HG02610 (cell line): ENCODE data around the gene MPHOSPH6.
"Not testable (repeated sequence)": the region's sequence is repeated elsewhere in the genome, so short reads cannot be mapped to it uniquely, and the experiment has no call there.

Experiments used
- ATAC-seq: cut with Tn5 transposase; IDR thresholded peaks from one replicate; pipeline ENCODE4 v1.9.1; 2021; ENCODE audit warnings: mild to moderate bottlenecking, moderate library complexity; ENCODE audit not compliant: unreplicated experiment

MPHOSPH6 gene

DNA sequence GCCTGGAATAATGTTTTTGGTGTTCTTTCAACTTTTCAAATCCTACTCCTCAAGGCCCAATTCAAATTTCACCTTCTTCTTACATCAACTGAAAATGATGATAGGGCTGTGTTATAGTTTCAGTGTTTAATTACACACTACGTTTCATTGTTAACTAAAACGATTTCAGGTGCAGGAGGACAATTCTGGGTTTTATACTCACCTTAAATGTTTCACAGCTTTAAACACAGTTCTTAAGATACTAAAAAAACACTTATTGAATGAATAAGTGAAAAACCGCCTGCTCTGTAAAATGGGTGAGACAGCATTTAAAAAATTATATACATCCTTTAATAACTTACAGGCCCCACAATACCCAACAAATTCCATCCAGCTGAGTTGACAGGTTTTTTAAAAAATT, 6.2 kb upstream of the MPHOSPH6 start:
- ATAC-seq, result no peak

DNA sequence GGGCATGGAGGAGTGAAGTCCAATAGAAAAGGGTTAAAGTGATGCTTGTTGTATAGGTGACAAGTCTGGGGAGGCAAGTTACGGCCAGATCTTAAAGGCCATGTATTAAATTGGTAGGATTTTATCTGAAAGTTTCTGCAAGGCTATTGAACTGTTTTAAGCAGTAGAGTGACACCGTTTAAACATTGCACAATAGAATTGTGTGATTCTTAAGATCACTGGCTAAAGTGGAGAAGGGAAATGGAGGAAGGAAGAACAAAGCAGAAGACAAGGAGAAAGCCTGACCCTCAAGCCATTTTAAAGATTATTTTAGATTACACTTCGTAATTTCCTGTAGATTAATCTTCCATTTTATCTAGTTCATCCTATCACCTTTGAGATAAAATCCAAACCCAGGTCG, 5.6 kb upstream of the MPHOSPH6 start:
- ATAC-seq, result no peak

GRCh38 chr16:82167670-82168069, 2.4 kb downstream of the MPHOSPH6 start:
- no peak for ATAC-seq

DNA sequence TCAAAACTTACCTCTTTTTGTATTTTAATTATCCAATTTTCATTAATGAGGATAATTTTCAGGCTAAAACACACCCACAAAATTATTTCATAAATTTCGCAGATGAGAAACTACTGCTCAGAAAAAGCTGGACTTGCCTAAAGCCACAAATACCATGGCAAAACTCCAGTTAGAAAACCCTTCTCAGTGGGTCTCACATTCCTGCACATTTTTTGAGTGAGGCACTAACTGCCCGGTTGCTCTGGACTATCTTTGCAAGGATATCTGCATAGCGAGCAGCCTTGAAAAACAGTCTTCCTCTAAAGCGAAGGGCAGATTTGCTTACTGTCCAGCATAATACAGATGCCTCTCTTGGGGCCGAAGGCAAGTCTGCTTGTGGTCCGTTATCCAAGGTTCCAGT, 9.8 kb downstream of the MPHOSPH6 start:
- ATAC-seq, result no peak

GRCh38 chr16:82157836-82158235, 12.2 kb downstream of the MPHOSPH6 start:
- ATAC-seq, result no peak

DNA sequence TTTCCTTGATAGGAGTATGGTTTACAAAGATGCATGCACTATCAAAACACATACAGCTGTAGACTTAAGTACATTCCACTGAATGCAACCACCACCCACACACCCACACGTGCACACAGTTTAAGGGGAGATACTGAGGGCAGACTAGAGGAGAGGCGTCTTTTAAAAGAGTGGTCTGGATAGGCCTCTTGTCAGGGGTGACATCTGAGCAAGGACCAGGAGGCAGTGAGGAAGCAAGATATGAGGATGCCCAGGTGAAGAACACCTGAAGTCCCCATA, 12.6 kb downstream of the MPHOSPH6 start:
- ATAC-seq, result no peak

DNA sequence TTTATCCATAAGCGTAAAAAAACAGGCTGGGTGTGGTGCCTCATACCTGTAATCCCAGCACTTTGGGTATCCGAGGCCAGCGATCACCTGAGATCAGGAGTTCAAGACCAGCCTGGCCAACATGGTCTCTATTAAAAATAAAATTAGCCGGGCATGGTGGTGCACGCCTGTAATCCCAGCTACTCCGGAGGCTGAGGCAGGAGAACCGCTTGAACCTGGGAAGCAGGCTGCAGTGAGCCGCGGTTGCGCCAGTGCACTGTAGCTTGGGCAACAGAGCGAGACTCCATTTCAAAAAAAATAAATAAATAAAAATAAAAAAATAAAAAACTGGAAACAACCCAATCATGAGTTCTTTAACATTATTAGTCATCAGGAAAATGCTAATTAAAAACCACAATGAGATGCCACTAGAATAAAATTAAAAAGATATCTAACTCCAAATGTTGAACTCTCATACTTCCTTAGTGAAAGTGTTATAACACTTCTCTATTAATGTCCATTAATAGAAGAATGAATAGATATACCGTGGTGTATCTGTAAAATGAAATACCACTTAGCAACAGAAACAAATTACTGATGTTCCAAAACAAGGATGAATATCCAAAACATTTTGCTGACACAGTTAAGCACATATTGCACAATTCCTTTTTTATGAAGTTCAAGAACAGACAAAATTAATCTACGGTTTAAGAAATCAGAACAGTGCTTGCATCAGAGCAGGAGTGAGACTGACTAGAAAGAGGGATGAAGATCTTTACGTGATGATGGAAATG, 13.1 kb downstream of the MPHOSPH6 start:
- no peak for ATAC-seq

DNA sequence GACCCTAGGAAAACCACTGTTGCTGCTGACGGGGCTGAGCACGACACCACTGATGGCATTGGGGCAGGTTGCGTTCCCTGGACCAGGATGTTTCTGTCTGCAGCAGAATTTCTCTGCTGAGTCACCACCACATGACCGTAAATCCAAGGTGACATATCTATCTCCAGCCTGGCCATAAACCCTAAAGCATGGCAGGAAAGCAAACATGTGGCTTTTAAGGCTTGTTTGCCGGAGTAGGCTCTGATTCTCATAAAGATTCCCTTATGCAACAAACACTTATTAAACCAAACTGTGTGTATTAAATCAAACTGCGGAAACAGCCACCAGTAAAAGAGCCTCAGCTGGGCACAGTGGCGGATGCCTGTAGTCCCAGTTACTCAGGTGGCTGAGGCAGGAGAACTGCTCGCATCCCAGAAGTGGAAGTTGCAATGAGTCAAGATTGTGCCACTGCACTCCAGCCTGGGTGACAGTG, 17.3 kb downstream of the MPHOSPH6 start:
- ATAC-seq, result no peak

- no peak for ATAC-seq
Measured at GRCh38 chr16:82152196-82152595, 17.8 kb downstream of the MPHOSPH6 start.

- ATAC-seq, result no peak
Measured at GRCh38 chr16:82150549-82150948, 19.5 kb downstream of the MPHOSPH6 start.

GRCh38 chr16:82149536-82149935, 20.5 kb downstream of the MPHOSPH6 start:
- ATAC-seq, result no peak

GRCh38 chr16:82147546-82147945, 22.5 kb downstream of the MPHOSPH6 start:
- ATAC-seq, result no peak

DNA sequence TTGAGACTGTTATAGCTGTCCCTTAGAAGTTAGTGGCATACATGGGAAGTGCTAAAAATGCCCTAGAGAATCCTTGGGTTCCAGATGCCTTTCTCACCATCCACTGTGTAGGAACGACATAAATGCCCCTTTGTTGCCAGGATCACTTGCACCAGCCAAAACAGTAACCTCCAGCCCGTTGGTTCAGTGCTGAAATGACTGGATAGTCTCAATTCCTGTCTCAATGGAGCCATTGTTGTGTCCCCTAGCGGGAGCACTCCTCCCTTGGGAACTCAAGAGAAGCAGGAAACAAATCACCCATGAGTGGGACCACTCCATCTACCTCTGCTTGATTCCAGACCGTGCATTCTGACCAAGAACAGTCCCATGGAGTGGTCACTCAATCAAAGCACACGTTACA, 23.1 kb downstream of the MPHOSPH6 start:
- ATAC-seq, result no peak

DNA sequence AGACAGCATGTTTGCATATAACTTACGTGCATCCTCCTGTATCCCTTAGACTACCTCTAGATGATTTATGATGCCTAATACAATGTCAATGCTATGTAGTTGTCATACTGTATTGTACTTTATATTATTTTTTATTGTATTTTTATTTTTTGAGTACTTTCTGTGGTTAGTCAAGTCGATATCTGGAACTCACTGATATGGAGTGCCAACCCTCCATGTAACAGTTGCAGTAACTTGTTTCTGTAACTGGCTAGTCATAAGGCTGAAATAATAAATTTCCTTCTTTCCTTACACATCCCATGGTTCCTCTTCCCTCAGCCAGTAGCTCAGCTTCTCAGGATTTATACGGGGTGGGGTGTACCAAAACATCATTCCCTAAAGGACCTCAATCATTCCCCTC, 23.5 kb downstream of the MPHOSPH6 start:
- ATAC-seq, result no peak

GRCh38 chr16:82139286-82139571, 30.8 kb downstream of the MPHOSPH6 start:
- ATAC-seq, result not testable (repeated sequence)

DNA sequence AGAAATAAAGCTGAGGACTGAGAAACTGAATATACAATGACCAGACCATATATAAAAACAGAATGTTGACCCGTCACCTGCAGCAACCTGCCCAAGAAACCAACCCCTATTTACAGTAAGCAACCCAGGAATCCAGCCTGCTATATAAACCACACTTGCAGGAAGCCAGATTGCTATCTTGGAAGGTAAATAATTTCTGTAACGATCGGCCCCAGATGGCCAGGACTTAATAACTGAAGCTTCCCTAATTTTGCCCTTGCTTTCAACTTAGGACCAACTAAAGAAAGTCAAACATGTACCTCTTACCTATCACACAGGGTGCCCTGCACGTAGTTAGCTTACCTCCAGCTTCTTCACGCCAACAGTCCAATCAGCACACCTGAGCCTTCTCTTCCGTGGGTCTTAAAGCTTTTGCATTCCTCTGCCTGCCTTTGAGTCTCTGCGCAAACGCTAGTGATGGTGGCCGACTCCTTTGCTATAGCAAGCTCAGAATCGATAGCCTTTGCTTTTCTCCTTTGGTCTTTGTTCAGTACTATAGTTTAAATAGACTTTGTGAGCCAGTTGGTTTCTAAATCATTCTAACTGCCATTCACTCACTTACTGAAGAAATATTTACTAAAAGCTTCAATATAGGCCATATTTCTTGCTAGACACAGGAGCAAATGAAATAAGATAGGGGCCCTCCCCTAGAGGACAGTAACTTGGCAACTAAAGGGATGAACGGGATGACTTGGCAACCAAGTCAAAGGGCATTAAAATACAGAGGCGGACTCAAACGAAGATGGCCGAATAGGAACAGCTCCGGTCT, 31.3 kb downstream of the MPHOSPH6 start:
- ATAC-seq, result no peak

- no peak for ATAC-seq
Measured at GRCh38 chr16:82137822-82138167, 32.2 kb downstream of the MPHOSPH6 start.

- no peak for ATAC-seq
Measured at GRCh38 chr16:82136956-82137821, 32.8 kb downstream of the MPHOSPH6 start.

GRCh38 chr16:82135844-82136243, 34.2 kb downstream of the MPHOSPH6 start:
- ATAC-seq, result no peak

DNA sequence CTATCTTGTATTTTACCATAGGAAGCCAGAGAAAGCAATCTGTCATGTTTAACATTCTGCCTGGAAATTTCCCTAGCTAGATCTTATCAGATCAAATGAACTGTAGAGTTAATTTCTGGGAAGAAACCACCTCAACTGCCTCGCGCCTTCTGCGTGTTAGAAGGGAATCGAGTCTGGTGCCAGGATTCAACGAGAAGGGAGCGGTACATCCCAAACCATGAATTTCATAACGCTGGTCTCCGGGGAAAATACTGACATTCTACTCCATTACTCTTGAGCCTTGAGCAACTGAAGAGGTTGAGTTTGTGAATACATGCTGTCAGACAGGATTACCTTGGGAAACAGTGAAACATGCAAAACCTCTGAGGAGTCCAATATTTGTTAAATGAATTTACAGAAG, 35.2 kb downstream of the MPHOSPH6 start:
- ATAC-seq, result no peak

DNA sequence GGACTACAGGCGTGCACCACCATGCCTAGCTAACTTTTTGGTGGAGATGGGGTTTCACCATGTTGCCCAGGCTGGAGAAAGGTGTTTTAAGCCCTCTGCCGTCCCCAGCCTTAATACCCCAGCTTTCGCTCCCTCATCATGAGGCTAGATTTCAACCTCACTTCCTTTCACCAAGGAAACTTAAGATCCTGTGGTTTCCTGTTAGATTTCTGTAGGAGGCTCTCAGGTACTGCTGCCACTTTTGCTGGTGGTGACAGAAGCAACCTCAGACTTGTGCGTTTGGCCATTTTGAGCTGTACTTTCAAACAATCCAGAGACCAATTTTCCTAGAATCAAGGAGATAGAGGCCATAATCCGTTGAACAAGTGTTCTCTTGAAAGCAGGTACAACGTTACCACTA, 36.2 kb downstream of the MPHOSPH6 start:
- no peak for ATAC-seq

GRCh38 chr16:82129881-82130280, 40.1 kb downstream of the MPHOSPH6 start:
- ATAC-seq, result no peak
